AG09319 (cell line): ENCODE data around the gene IRS2.

ENCODE experiments used
- DNase-seq: peaks from one replicate; pipeline ENCODE4 v3.0.0-alpha.2; 2010; ENCODE audit warnings: low read depth; ENCODE audit errors: extremely low read depth
- TF ChIP-seq, protein P1 (sequence below): IDR thresholded peaks from 2 replicates; pipeline ENCODE4 v1.5.1; 2011; ENCODE audit warnings: low read depth, mild to moderate bottlenecking, inconsistent platforms, low read length, moderate library complexity

IRS2 gene

DNA sequence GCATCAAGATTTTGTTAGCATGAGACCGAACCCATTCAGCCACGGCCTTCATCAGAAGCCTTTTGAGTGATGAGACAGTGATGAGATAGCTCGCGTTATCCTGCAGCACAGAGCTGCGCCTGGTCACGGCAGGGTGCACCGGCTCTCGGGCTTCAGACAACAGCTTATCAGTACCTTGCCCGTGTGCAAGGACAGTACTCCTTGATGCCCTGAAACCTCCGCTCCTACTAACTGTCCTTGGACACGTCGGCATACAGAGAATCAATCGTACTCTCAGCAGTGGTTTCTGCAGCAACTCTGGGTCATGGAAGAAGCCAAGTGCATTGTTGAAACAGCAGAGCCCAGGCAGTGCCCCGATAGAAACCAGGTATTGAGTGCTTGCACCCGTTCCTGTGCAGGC is 40.7 kb downstream of the IRS2 start:
- DNase-seq = no peak
- TF ChIP-seq, protein P1, sequence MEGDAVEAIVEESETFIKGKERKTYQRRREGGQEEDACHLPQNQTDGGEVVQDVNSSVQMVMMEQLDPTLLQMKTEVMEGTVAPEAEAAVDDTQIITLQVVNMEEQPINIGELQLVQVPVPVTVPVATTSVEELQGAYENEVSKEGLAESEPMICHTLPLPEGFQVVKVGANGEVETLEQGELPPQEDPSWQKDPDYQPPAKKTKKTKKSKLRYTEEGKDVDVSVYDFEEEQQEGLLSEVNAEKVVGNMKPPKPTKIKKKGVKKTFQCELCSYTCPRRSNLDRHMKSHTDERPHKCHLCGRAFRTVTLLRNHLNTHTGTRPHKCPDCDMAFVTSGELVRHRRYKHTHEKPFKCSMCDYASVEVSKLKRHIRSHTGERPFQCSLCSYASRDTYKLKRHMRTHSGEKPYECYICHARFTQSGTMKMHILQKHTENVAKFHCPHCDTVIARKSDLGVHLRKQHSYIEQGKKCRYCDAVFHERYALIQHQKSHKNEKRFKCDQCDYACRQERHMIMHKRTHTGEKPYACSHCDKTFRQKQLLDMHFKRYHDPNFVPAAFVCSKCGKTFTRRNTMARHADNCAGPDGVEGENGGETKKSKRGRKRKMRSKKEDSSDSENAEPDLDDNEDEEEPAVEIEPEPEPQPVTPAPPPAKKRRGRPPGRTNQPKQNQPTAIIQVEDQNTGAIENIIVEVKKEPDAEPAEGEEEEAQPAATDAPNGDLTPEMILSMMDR = no peak

DNA sequence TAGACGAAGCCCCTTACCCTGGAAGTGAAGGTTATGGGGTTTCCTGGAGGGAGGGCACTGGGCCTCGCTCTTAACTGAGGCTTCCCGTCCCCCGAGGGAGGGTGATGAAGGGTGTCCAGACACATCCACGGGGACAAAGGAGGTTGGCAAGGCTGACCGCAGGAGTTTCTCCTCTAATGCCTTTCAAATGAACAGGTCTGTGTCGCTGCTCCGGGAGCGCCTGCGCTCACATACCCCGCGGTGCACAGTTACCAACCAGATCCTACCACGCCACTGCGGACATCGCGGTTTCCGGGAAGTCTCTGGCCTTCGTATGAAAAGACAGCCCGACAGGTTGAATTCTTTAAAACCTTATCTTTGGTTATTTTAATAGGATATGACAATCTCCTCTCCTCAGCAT is 41.3 kb downstream of the IRS2 start:
- TF ChIP-seq, protein P1 = no peak
- DNase-seq = no peak

DNA sequence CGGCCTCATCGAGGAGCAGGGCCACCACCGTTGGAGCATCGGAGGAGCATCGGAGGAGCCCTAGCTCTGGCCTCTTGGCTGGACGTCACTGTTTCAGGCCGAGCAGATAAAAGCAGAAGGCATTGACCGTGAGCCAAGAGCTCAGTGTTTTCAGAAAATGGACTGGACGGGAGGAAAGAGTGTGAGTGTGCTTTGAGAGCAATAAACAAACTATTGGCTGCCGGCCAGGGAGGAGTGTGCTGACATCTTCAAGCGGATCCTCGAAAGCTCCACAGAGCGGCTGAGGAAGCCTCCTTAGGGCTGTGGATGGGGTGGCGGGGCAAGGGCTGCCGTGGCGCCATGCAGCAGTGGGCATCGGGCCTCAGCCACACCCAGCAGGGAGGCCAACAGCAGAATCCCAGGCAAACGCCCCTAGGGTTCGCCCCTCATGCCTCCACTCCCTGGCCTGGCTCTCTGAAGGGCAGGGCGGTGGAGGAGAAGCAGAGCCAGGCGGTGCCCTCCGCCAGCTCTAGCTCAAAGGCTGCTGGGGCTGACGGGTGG is 41.8 kb downstream of the IRS2 start:
- DNase-seq = peak; percentile 22
- TF ChIP-seq, protein P1 = no peak

DNA sequence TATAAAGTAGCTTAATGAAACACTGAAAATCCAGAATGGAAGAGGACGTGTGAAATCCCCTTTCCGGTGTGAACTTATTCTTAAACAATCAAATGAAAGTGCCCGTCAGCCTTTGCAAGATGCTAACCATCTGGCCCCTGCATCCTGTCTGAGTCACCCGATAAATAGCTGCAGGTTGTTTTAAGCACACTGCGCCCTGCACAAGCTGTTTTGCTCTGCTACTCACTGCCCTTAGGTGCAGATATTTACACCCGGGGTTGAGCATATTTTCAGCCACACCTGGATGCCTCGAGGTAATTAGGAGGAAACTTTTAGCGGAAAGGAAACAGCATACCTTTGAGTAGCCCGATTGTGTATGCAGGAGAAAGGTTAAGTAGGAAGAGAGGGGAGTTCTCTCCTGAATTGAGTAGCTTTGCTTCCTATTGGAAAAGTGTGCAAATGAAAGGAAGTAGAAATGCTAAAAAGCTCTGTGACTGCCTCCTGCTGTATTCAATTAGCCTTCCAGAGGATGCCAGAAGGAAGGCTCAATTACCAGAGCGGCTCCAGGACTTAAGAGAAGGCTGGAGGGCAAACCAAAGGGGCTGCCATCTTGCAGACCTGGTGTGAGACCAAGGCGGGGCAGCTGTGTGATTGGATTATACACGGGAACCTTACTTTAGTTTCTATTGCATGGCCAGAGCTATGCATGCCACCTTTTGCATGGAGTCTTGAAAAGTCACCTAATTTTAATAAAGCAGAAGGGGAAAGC is 42.5 kb downstream of the IRS2 start:
- DNase-seq = no peak
- TF ChIP-seq, protein P1 = peak; percentile 10

DNA sequence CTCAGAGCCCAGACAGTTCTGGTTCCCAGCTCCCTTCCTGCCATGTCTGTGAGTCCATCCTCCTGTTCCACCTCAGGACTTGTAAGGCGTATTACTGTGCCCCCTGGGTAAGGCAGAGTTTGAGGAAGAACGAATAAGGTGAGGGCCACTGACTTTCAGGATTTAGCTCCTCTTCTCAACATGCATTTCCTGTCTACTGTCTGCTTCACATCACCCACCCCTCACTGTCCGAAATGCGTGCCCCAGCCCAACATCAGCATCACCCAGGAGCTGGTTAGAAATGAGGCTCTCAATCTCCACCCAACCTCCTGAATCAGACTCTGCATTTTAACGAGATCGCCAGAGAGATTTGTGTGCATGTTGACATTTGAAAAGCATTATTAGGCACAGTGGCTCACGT is 44.4 kb downstream of the IRS2 start:
- TF ChIP-seq, protein P1 = no peak
- DNase-seq = no peak

DNA sequence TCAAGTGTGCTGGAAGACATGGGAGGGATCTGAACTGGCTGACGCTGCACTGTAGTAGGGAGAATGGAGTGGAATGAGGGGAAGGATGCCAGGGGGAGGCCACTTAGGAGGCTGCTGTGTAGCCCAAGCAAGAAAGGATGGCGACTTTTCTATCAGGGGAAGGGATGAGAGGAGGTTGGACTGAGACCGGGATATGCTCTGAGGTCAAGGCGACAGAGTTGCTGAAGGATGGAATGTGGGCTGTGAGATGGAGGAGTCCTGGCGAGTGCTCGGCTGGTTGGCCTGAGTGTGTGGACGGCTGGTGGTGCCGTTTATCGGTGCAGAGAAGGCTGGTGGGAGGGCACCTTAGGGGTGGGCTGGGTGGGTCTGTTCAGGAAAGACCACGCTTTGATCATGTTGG is 45.7 kb downstream of the IRS2 start:
- no peak for DNase-seq
- TF ChIP-seq, protein P1 = no peak

DNA sequence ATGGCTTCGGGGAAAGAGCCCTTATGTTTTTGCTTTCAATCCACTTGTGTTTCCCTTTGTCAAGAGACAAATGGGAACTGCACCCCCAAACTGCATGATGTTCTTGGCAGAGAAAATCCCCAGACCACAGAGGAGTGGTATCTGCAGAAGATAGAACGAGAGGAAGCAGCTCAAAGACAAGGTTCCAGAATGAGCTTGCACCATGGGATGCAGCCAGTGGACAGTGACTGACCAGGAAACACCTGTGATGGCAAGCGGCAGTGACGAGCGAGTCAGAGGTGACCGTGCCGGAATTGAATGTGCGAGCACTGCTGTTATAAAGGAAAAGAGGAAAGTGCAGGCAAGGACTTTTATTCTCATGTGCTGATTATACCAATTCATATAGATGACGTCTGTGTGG is 46.3 kb downstream of the IRS2 start:
- TF ChIP-seq, protein P1 = no peak
- no peak for DNase-seq
